ENCODE measurements around the gene REG1A.

The REG1A gene

DNA sequence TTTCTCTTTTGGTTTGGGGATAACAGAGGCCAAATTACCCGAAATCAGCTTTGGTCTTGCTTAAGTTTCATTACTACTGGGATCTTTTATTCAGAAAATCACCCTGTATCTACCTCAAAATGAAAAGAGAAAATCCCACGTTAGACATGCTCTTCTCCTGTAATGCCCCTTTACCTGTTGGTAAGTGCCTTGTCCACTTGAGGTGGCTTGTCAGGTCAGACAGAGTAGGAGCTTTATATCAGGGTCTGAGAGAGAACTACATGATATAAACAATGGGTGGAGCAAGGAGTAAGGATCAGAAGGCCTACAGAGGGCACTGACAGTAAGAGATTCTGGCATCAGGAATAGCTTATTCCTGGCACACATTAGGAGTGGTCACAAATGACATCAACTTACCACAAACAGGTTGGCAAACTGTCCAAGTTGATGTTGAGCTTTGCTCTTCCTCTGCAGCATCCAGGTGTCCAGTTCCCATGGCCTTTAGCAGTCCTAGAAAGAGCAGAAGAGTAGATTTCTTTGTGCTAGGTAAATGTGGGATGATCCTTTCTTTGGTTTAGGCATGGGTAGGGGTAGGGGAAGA, 32.4 kb upstream of the REG1A start, which contains the start of gene REG1B:
REG1B (minus strand) TSS at position 209 of the 580 bp plus-strand sequence. CDS start 381 bp downstream, outside the sequence.
- no peak within 1 kb of the TSS for H3K4me3 ChIP-seq (ENCODE audit: low read depth, low read length)
- TF ChIP-seq, protein P1, sequence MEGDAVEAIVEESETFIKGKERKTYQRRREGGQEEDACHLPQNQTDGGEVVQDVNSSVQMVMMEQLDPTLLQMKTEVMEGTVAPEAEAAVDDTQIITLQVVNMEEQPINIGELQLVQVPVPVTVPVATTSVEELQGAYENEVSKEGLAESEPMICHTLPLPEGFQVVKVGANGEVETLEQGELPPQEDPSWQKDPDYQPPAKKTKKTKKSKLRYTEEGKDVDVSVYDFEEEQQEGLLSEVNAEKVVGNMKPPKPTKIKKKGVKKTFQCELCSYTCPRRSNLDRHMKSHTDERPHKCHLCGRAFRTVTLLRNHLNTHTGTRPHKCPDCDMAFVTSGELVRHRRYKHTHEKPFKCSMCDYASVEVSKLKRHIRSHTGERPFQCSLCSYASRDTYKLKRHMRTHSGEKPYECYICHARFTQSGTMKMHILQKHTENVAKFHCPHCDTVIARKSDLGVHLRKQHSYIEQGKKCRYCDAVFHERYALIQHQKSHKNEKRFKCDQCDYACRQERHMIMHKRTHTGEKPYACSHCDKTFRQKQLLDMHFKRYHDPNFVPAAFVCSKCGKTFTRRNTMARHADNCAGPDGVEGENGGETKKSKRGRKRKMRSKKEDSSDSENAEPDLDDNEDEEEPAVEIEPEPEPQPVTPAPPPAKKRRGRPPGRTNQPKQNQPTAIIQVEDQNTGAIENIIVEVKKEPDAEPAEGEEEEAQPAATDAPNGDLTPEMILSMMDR (IDR thresholded peaks at IDR 0.05; ENCODE audit: low read depth, low read length) = no peak

DNA sequence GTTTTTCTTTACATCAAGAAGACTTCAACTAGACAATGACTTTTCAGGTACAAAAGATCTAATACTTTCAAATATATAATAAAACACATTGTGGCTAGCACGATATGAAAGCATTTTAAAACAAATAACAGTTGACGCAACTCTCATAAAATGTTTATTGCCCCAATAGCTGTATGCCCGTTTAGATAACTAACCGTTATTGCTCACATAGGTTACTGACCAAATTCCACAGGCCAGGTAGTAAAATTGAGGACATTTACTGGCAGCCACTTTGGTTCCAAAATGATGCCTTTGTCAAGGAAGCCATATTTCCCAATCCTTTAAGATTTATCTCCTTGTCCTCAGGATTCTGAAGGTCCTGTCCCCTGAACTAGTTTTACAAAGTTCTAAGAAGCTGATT, 29.6 kb upstream of the REG1A start:
- H3K4me3 ChIP-seq (ENCODE audit: low read depth, low read length) = no peak overlapping the region
- TF ChIP-seq, protein P1 (IDR thresholded peaks at IDR 0.05; ENCODE audit: low read depth, low read length) = no peak

DNA sequence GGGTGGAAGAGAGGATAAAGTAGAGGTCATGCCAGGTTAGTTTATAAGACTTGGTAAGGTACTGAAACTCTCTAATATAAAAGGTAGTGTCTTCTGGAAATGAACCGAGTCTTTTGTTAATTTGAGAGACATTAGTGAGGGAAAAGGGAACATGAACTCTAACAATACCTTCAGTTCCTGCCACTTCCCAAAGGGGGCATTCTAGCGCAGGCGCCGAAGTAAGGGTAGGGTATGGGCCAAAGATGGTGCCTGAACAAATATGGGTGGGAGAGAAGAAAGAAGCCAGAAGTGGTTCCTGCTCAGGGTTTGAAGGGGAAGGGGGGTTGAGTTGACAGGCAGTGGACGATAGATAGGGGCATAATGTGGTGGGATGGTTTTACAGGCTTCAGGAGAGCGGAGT, 22.4 kb upstream of the REG1A start:
- TF ChIP-seq, protein P1 (IDR thresholded peaks at IDR 0.05; ENCODE audit: low read depth, low read length) = no peak
- H3K4me3 ChIP-seq (ENCODE audit: low read depth, low read length) = no peak overlapping the region

DNA sequence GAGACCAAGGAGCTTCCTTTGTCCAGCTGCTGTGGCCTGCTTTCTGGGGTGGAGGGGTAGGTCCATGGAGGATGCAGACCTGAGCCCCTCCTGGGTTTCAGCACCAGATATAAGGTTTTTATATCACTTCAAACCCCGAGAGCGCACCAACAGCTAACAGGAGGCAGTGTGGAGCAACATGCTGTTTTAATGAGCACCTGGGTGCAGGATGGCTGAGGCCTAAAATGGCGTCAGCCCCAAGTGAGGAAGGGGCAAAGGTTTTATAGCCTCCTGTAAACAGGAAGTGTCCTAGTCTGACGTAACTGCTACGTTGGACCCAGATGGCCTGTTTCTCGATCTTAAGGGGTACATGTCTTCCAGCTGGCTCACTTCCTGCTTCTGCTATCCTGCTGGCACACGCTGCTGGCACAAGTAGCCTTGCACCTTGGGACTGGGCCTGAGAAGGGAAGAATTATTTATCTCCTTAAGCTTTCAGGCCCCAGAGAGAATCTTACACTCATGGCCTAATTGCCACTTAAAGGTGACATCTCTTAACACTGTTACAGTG, 21.1 kb upstream of the REG1A start:
- no peak overlapping the region for H3K4me3 ChIP-seq (ENCODE audit: low read depth, low read length)
- TF ChIP-seq, protein P1 (IDR thresholded peaks at IDR 0.05; ENCODE audit: low read depth, low read length) = no peak

DNA sequence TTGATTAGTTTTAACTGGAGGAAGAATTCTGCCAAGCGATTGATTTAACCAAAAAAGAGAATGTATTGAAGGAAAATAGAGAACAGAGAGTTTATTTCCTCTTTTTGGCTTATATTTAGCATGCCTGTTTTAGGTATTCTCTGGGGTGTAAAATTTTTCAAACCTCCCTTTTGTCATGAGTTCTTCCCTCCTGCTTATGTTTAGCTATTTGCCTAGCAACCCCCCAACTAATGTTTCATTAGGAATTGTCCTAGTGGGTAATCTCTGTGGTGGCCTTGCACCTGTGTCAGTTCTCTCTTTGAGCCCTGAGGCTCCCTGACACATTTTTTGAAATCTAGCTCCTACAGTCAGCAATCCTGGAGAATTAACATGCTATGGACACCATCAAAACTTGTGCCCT, 20.0 kb upstream of the REG1A start:
- TF ChIP-seq, protein P1 (IDR thresholded peaks at IDR 0.05; ENCODE audit: low read depth, low read length) = no peak

DNA sequence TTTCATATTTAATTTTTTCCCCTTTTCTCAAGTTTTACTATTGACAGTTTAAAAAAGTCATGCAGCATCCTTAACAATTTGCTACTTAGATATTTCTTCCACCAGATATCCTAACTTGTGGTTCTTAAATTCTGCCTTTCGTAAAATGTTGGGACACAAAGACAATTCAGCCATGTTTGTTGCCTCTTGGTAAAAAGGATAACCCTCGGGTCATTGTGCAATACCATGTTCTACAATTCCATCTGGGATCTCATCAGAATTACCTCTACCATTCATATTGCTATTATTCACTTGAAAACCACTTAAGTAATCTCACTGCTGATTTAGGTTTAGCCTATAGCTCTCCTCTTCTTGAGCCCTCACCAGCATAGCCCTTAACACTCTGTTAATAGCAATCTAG, 19.3 kb upstream of the REG1A start:
- TF ChIP-seq, protein P1 (IDR thresholded peaks at IDR 0.05; ENCODE audit: low read depth, low read length) = no peak
- no peak overlapping the region for H3K4me3 ChIP-seq (ENCODE audit: low read depth, low read length)

More for the DNA sequence above, 20.0 kb upstream of the REG1A start:
- H3K4me3 ChIP-seq (ENCODE audit: low read depth, low read length) = no peak overlapping the region

DNA sequence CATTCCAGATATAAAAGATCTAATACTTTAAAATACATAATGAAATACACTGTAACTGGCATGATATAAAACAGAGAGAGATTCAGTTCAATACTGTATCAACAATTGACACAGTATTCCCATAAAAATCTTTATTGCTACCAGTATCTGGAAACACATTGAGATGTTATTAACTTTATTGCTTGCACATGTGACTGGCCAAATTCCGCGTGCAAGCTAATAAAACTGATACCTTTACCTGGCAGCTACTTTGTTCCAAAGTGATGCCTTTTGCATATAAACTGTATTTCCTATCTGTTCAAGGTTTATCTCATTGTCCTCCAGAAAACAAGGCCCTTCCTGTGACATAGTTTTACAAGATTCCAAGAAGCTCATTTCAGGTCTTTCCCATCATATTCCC, 17.1 kb upstream of the REG1A start:
- TF ChIP-seq, protein P1 (IDR thresholded peaks at IDR 0.05; ENCODE audit: low read depth, low read length) = no peak
- H3K4me3 ChIP-seq (ENCODE audit: low read depth, low read length) = no peak overlapping the region
